GM21367 (cell line): ENCODE results near the gene GLIPR1L1.

Experiments used
- ATAC-seq: cut with Tn5 transposase; IDR thresholded peaks from one replicate; pipeline ENCODE4 v1.9.1; 2021; ENCODE audit not compliant: unreplicated experiment

GLIPR1L1 gene

GRCh38 chr12:75349946-75350345 lies 15.5 kb downstream of the GLIPR1L1 start:
- ATAC-seq: no peak

- no peak for ATAC-seq
These were observed 15.9 kb downstream of the GLIPR1L1 start for GRCh38 chr12:75350413-75350812.

- ATAC-seq: no peak
These were observed 19.5 kb downstream of the GLIPR1L1 start for GRCh38 chr12:75354011-75354410.

GRCh38 chr12:75360920-75361319 lies 26.4 kb downstream of the GLIPR1L1 start:
- no peak for ATAC-seq

- no peak for ATAC-seq
These were observed 26.9 kb downstream of the GLIPR1L1 start for GRCh38 chr12:75361408-75361807.

- no peak for ATAC-seq
These were observed 30.4 kb downstream of the GLIPR1L1 start for GRCh38 chr12:75364919-75365318.

- ATAC-seq: peak; percentile 43
These were observed 32.2 kb downstream of the GLIPR1L1 start for GRCh38 chr12:75366629-75367028.

GRCh38 chr12:75374971-75375370 lies 40.5 kb downstream of the GLIPR1L1 start:
- no peak for ATAC-seq

GRCh38 chr12:75378354-75378753 lies 43.9 kb downstream of the GLIPR1L1 start:
- ATAC-seq: no peak

GRCh38 chr12:75389061-75389460 lies 54.6 kb downstream of the GLIPR1L1 start:
- ATAC-seq: no peak

GRCh38 chr12:75389706-75390105 lies 55.2 kb downstream of the GLIPR1L1 start:
- no peak for ATAC-seq

GRCh38 chr12:75390156-75390898 lies 55.9 kb downstream of the GLIPR1L1 start:
- no peak for ATAC-seq

- peak; percentile 96 for ATAC-seq
These were observed 56.5 kb downstream of the GLIPR1L1 start, which contains the start of gene GLIPR1L2 for GRCh38 chr12:75390899-75391538. GLIPR1L2 (plus strand) TSS chr12:75391089; CDS start chr12:75391117, 28 bp downstream.

- no peak for ATAC-seq
These were observed 69.8 kb downstream of the GLIPR1L1 start for GRCh38 chr12:75404231-75404630.

- ATAC-seq: no peak
These were observed 73.2 kb downstream of the GLIPR1L1 start for GRCh38 chr12:75407683-75408082.

GRCh38 chr12:75409830-75410229 lies 75.4 kb downstream of the GLIPR1L1 start:
- ATAC-seq: no peak

GRCh38 chr12:75414671-75415070 lies 80.2 kb downstream of the GLIPR1L1 start:
- ATAC-seq: no peak

- no peak for ATAC-seq
These were observed 85.4 kb downstream of the GLIPR1L1 start for GRCh38 chr12:75419841-75420240.
